H1 (cell line): Measurements from ENCODE around the gene UQCRFS1. TPM values are rescaled to one million over a fixed set of nuclear protein-coding genes. Genes with fewer than 3 reads are reported as not detected.

ENCODE experiments used
- CTCF ChIA-PET: fragments of 300-600 bp; sonication (Branson Sonifier 250); formaldehyde crosslinking; loops from one replicate; lab custom pipeline; 2021; ENCODE audit not compliant: partially characterized antibody; lab: Charles Lee
- POLR2A ChIA-PET: fragments of 300-600 bp; sonication (Branson Sonifier 250); formaldehyde crosslinking; loops from one replicate; lab custom pipeline; 2021; ENCODE audit warnings: inconsistent platforms; ENCODE audit not compliant: partially characterized antibody; lab: Charles Lee
- DNase-seq, 2 experiments: peaks; one replicate each; pipeline versions ENCODE4 v3.0.0 to v3.0.0-alpha.2; 2010 to 2022; ENCODE audit warnings: low spot score in 2 of 2, low read depth in 1 of 2, mixed read lengths in 1 of 2
- FAIRE-seq: peaks from 2 replicates; lab custom pipeline; 2011; peaks lifted over from hg19 to GRCh38; lab: Jason Lieb, UNC
- H2AFZ ChIP-seq: 2 replicates; pipeline ENCODE4 v1.8.1; 2012; ENCODE audit warnings: low read length, inconsistent platforms
- H2AK5ac ChIP-seq: 2 replicates; pipeline ENCODE4 v1.6.1; 2013; ENCODE audit warnings: low read depth, low read length
- H2BK120ac ChIP-seq: replicated peaks from 2 replicates; pipeline ENCODE3; 2013; ENCODE audit warnings: low read depth, low read length, inconsistent platforms
- H2BK12ac ChIP-seq: 2 replicates; pipeline ENCODE4 v1.6.1; 2013; ENCODE audit warnings: low read depth, low read length
- H2BK15ac ChIP-seq: 2 replicates; pipeline ENCODE4 v1.6.1; 2013; ENCODE audit warnings: low read length
- H2BK20ac ChIP-seq: 2 replicates; pipeline ENCODE4 v1.6.1; 2013; ENCODE audit warnings: low read length
- H2BK5ac ChIP-seq: 2 replicates; pipeline ENCODE4 v1.6.1; 2013; ENCODE audit warnings: low read depth, low read length
- H3K14ac ChIP-seq: 2 replicates; pipeline ENCODE4 v1.6.1; 2013; ENCODE audit warnings: inconsistent platforms; ENCODE audit not compliant: insufficient read length
- H3K18ac ChIP-seq: 2 replicates; pipeline ENCODE4 v1.6.1; 2013; ENCODE audit warnings: low read length; ENCODE audit errors: extremely low read depth
- H3K23ac ChIP-seq: 2 replicates; pipeline ENCODE4 v1.6.1; 2013; ENCODE audit warnings: inconsistent platforms; ENCODE audit not compliant: insufficient read length
- H3K23me2 ChIP-seq: 2 replicates; pipeline ENCODE4 v1.6.1; 2013; ENCODE audit warnings: low read depth, low read length
- H3K27ac ChIP-seq: 2 replicates; pipeline ENCODE4 v1.6.1; 2011; ENCODE audit warnings: low read depth, low read length, inconsistent platforms
- H3K27me3 ChIP-seq, 4 experiments: replicated peaks in 1 of 4; 1 replicate in 1 of 4; 2 replicates in 3 of 4; pipeline versions ENCODE4 v1.6.1 to v1.8.1; 2011 to 2013; ENCODE audit warnings: low read length in 3 of 4, mild to moderate bottlenecking in 3 of 4, inconsistent platforms in 2 of 4, mixed read lengths in 2 of 4, moderate library complexity in 1 of 4; ENCODE audit not compliant: control insufficient read depth in 3 of 4, insufficient read depth in 3 of 4; ENCODE audit errors: extremely low read depth in 1 of 4
- H3K36me3 ChIP-seq, 4 experiments: 2 replicates each; pipeline versions ENCODE4 v1.6.1 to v1.8.1; 2011 to 2013; ENCODE audit warnings: mild to moderate bottlenecking in 4 of 4, low read length in 3 of 4, moderate library complexity in 2 of 4, control low read depth in 1 of 4, inconsistent platforms in 1 of 4; ENCODE audit not compliant: insufficient read depth in 4 of 4, control insufficient read depth in 2 of 4
- H3K4ac ChIP-seq: replicated peaks from 2 replicates; pipeline ENCODE3; 2013; ENCODE audit warnings: low read length, low read depth, mixed read lengths, inconsistent platforms; ENCODE audit not compliant: insufficient read length
- H3K4me1 ChIP-seq, 4 experiments: replicated peaks in 1 of 4; 1 replicate in 1 of 4; 2 replicates in 3 of 4; pipeline versions ENCODE4 v1.6.1 to v1.8.1; 2011 to 2013; ENCODE audit warnings: low read length in 3 of 4, inconsistent platforms in 2 of 4, mixed read lengths in 1 of 4; ENCODE audit not compliant: insufficient read depth in 4 of 4, control insufficient read depth in 3 of 4
- H3K4me2 ChIP-seq, 2 experiments: 2 replicates each; pipeline versions ENCODE4 v1.6.1 to v1.8.1; 2011 to 2013; ENCODE audit warnings: low read depth in 2 of 2, low read length in 2 of 2, control low read depth in 1 of 2, inconsistent platforms in 1 of 2, mild to moderate bottlenecking in 1 of 2; ENCODE audit not compliant: insufficient read depth in 1 of 2
- H3K4me3 ChIP-seq, 4 experiments: fragments of 200-600, 300-600 bp in 1 of 4; sonication (generic), shearing (Covaris generic), sonication (Bioruptor Twin) in 1 of 4; 2 replicates each; pipeline versions ENCODE4 v1.5.1 to v1.8.1; 2011 to 2016; ENCODE audit warnings: low read length in 4 of 4, low read depth in 3 of 4, control low read depth in 2 of 4, inconsistent platforms in 2 of 4, mild to moderate bottlenecking in 2 of 4, mixed read lengths in 1 of 4, moderate library complexity in 1 of 4; ENCODE audit not compliant: insufficient read depth in 2 of 4; ENCODE audit errors: extremely low read depth in 1 of 4
- H3K56ac ChIP-seq: replicated peaks from 2 replicates; pipeline ENCODE3; 2013; ENCODE audit warnings: low read depth, mild to moderate bottlenecking, mixed read lengths, low read length, inconsistent platforms; ENCODE audit not compliant: insufficient read length
- H3K79me1 ChIP-seq: 2 replicates; pipeline ENCODE4 v1.6.1; 2013; ENCODE audit warnings: low read depth, low read length, control low read depth
- H3K79me2 ChIP-seq, 2 experiments: 2 replicates each; pipeline versions ENCODE4 v1.6.1 to v1.8.1; 2012 to 2013; ENCODE audit warnings: low read length in 2 of 2, mild to moderate bottlenecking in 2 of 2, inconsistent platforms in 1 of 2; ENCODE audit not compliant: insufficient read depth in 2 of 2, control insufficient read depth in 1 of 2
- H3K9ac ChIP-seq, 4 experiments: replicated peaks in 1 of 4; 1 replicate in 1 of 4; 2 replicates in 3 of 4; pipeline versions ENCODE4 v1.6.1 to v1.8.1; 2011 to 2013; ENCODE audit warnings: low read depth in 3 of 4, low read length in 3 of 4, control low read depth in 2 of 4, mild to moderate bottlenecking in 2 of 4, moderate library complexity in 2 of 4, inconsistent platforms in 1 of 4; ENCODE audit errors: extremely low read depth in 1 of 4
- H3K9me3 ChIP-seq, 2 experiments: 2 replicates each; pipeline versions ENCODE4 v1.6.1 to v1.8.1; 2012 to 2013; ENCODE audit warnings: mild to moderate bottlenecking in 2 of 2, moderate library complexity in 2 of 2, control low read depth in 1 of 2, inconsistent platforms in 1 of 2, low read depth in 1 of 2, low read length in 1 of 2, mixed read lengths in 1 of 2; ENCODE audit not compliant: insufficient read depth in 2 of 2
- H4K20me1 ChIP-seq, 2 experiments: replicated peaks in 1 of 2; 2 replicates each; pipeline versions ENCODE3 to v1.8.1; 2011 to 2013; ENCODE audit warnings: inconsistent platforms in 2 of 2, low read length in 2 of 2, mild to moderate bottlenecking in 1 of 2; ENCODE audit not compliant: insufficient read depth in 2 of 2, control insufficient read depth in 1 of 2
- H4K5ac ChIP-seq: 2 replicates; pipeline ENCODE4 v1.6.1; 2013; ENCODE audit warnings: low read length, low read depth, mixed read lengths, inconsistent platforms; ENCODE audit not compliant: insufficient read length
- H4K8ac ChIP-seq: 2 replicates; pipeline ENCODE4 v1.8.0; 2013; ENCODE audit warnings: mild to moderate bottlenecking, moderate library complexity, low read length, inconsistent platforms; ENCODE audit not compliant: insufficient read depth; ENCODE audit errors: extremely low read depth
- H4K91ac ChIP-seq: replicated peaks from 2 replicates; pipeline ENCODE3; 2013; ENCODE audit warnings: low read length, mixed read lengths, inconsistent platforms; ENCODE audit not compliant: insufficient read length
- CBX5 ChIP-seq: fragments of 300-800, 300-1000 bp; sonication (generic); IDR thresholded peaks from 2 replicates; pipeline ENCODE4 v1.7.1; 2016; ENCODE audit warnings: antibody characterized with exemption, low read length, low read depth
- CHD1 ChIP-seq: IDR thresholded peaks from 2 replicates; pipeline ENCODE4 v1.6.1; 2012; ENCODE audit warnings: low read depth, low read length, improper control_type of control experiment
- FOSL1 ChIP-seq: IDR thresholded peaks from 2 replicates; pipeline ENCODE4 v1.6.1; 2011; ENCODE audit warnings: mild to moderate bottlenecking, low read depth, low read length, moderate library complexity; ENCODE audit not compliant: insufficient read depth
- POU5F1 ChIP-seq: IDR thresholded peaks from 2 replicates; pipeline ENCODE4 v1.6.1; 2011; ENCODE audit warnings: low read depth, mild to moderate bottlenecking, low read length, moderate library complexity
- RAD21 ChIP-seq, 2 experiments: IDR thresholded peaks in 1 of 2; conservative IDR thresholded peaks in 1 of 2; 2 replicates each; pipeline ENCODE4 v1.6.1; 2011; ENCODE audit warnings: low read depth in 2 of 2, low read length in 2 of 2, improper control_type of control experiment in 1 of 2, inconsistent platforms in 1 of 2, mild to moderate bottlenecking in 1 of 2, moderate library complexity in 1 of 2
- SIN3A ChIP-seq, 2 experiments: IDR thresholded peaks in 1 of 2; conservative IDR thresholded peaks in 1 of 2; 2 replicates each; pipeline ENCODE4 v1.6.1; 2011 to 2012; ENCODE audit warnings: low read length in 2 of 2, improper control_type of control experiment in 1 of 2, low read depth in 1 of 2, mild to moderate bottlenecking in 1 of 2
- SIRT6 ChIP-seq: IDR thresholded peaks from one replicate; pipeline ENCODE4 v1.7.1; 2012; ENCODE audit warnings: low read length, inconsistent platforms
- SP4 ChIP-seq: IDR thresholded peaks from 2 replicates; pipeline ENCODE4 v1.6.1; 2012; ENCODE audit warnings: low read length, inconsistent platforms
- ZNF274 ChIP-seq: IDR thresholded peaks from 2 replicates; pipeline ENCODE4 v1.7.0; 2012; ENCODE audit warnings: low read length, borderline replicate concordance; ENCODE audit errors: extremely low read depth
- WGBS, 2 experiments: shearing (Covaris generic) in 1 of 2; methylation state at CpG; one replicate each; pipeline versions ENCODE4 v1.1.6 to v1.1.7; 2013 to 2015; ENCODE audit warnings: low lambda C conversion rate in 2 of 2, mixed read lengths in 2 of 2, inconsistent platforms in 1 of 2, low coverage in 1 of 2, missing lambda C conversion rate in 1 of 2; ENCODE audit not compliant: insufficient replicate concordance in 2 of 2, insufficient coverage in 1 of 2, insufficient read length in 1 of 2; ENCODE audit errors: extremely low coverage in 1 of 2, missing lambda C conversion rate in 1 of 2; 5-methylcytosine and 5-hydroxymethylcytosine counted together
- polyA plus RNA-seq, 7 experiments: library from polyadenylated mRNA; depleted of rRNA in 3 of 7; stranded (reverse) in 5 of 7; unstranded in 2 of 7; fragments of >200 nt in 5 of 7; fragments of 200-250 nt in 2 of 7; gene quantifications; 1 replicate in 5 of 7; 2 replicates in 1 of 7; 4 replicates in 1 of 7; pipeline versions ENCODE4 v1.2.1 to v1.2.3, GENCODE V29; 2011 to 2013; ENCODE audit warnings: missing spikeins in 2 of 7, mixed read lengths in 2 of 7
- total RNA-seq: library from RNA; stranded (reverse); fragmentation: NEBNext Ultra II Directional; extraction: Animal tissue kit (Norgen Biotek cat#: 25700); gene quantifications from 2 replicates; pipeline ENCODE4 v1.2.1, GENCODE V29; 2021

Gene UQCRFS1
- total and polyA plus RNA-seq, 2 of the 8 experiments (the other 6 are each of a cell fraction or from before 2014, with no cell fraction given): 52.4 to 59.1 TPM

GRCh38 chr19:29262085-29262484 is 49.1 kb upstream of the UQCRFS1 start:
- H3K4me3 ChIP-seq: no peak overlapping the region
- H4K8ac ChIP-seq: no peak overlapping the region
- no peaks in the 10 kb centered on the region; a peak in 1 of 8 replicates for H3K36me3 ChIP-seq
- no peak overlapping the region for H2BK20ac ChIP-seq
- no peak overlapping the region for H2BK120ac ChIP-seq
- H4K91ac ChIP-seq: no peak overlapping the region
- 96% methylated on average over 2 of the region's 2 CpGs; no CpG with 5 or more reads in 1 of the 2 experiments for WGBS, 2 experiments
- H3K27me3 ChIP-seq: no peaks in the 10 kb centered on the region
- POLR2A ChIA-PET: no interaction called here
- H3K27ac ChIP-seq: no peak overlapping the region
- CTCF ChIA-PET: interaction anchor here (0.6 to 10.7 kb wide), 16 partner anchors 7 to 419 kb away, joined by 3 to 117 read pairs (median 8); no protein-coding TSS in a partner anchor
- no peak overlapping the region for H2AK5ac ChIP-seq
- H2BK15ac ChIP-seq: no peak overlapping the region
- no peak overlapping the region for H2AFZ ChIP-seq
- H3K23me2 ChIP-seq: no peaks in the 10 kb centered on the region
- H3K79me2 ChIP-seq: no peaks in the 10 kb centered on the region
- no peak overlapping the region for H3K56ac ChIP-seq
- H3K4me1 ChIP-seq: no peaks in the 10 kb centered on the region
- no peak overlapping the region for H4K5ac ChIP-seq
- no peak for TF ChIP-seq POU5F1
- TF ChIP-seq SP4: no peak
- TF ChIP-seq ZNF274: no peak
- TF ChIP-seq CHD1: no peak
- no peak for TF ChIP-seq RAD21 (IDR thresholded peaks at IDR 0.05 in 1 of 2, conservative IDR thresholded peaks at IDR 0.05 in 1 of 2; ENCODE audit: low read depth in 2 of 2, low read length in 2 of 2)
- no peak for TF ChIP-seq CBX5
- no peak for TF ChIP-seq SIN3A (conservative IDR thresholded peaks at IDR 0.05 in 1 of 2, IDR thresholded peaks at IDR 0.05 in 1 of 2; ENCODE audit: low read depth in 1 of 2, low read length in 2 of 2)
- no peak for TF ChIP-seq SIRT6
- TF ChIP-seq FOSL1: no peak
- H2BK5ac ChIP-seq: no peak overlapping the region
- peaks cover 10% of the 10 kb centered on the region in 2 experiments for H3K9me3 ChIP-seq
- DNase-seq (no peak), FAIRE-seq (no peak)
- no peaks in the 10 kb centered on the region for H3K79me1 ChIP-seq
- H2BK12ac ChIP-seq: no peak overlapping the region
- H3K18ac ChIP-seq: no peak overlapping the region
- no peak overlapping the region for H3K4me2 ChIP-seq
- no peak overlapping the region for H3K9ac ChIP-seq
- H3K23ac ChIP-seq: no peak overlapping the region
- no peak overlapping the region for H3K14ac ChIP-seq
- H4K20me1 ChIP-seq: no peaks in the 10 kb centered on the region
- no peak overlapping the region for H3K4ac ChIP-seq
